ENCODE data around the gene TMEM130.

DNA sequence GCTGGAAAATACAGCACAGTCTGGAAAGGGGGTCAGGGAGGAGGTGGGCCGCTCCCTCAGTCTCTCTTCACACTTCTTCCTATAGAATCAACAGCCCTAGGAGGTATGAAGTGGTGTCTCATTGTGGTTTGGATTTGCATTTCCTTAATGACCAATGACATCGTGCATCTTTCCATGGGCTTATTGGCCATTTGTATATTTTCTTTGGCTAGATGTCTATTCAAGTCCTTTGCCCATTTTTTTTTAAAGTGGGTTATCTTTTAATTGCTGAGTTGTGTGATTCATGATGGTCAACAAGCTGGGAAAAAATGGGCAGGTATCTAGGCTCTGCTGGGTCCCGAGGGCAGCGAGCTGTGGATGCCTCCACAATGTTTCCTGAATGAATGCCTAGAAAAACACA, 29.1 kb downstream of the TMEM130 start:
- TF ChIP-seq POLR2AphosphoS5 (IDR thresholded peaks at IDR 0.05; ENCODE audit: low read depth, low read length) (no peak), FOXM1 (IDR thresholded peaks at IDR 0.05; ENCODE audit: low read depth) (no peak), CTCF (IDR thresholded peaks at IDR 0.05) (no peak), GABPA (IDR thresholded peaks at IDR 0.05; ENCODE audit: low read depth) (no peak), EP300 (IDR thresholded peaks at IDR 0.05; ENCODE audit: borderline replicate concordance in 1 of 2, low read depth in 1 of 2, low read length in 1 of 2) (no peak), EZH2phosphoT487 (IDR thresholded peaks at IDR 0.05; ENCODE audit: borderline replicate concordance, low read depth) (no peak), TCF12 (IDR thresholded peaks at IDR 0.05) (no peak), RXRA (IDR thresholded peaks at IDR 0.05; ENCODE audit: borderline replicate concordance, low read depth) (no peak), SMC3 (IDR thresholded peaks at IDR 0.05; ENCODE audit: low read depth, low read length) (no peak), RAD21 (IDR thresholded peaks at IDR 0.05; ENCODE audit: low read length) (no peak), CHD2 (IDR thresholded peaks at IDR 0.05; ENCODE audit: low read length, partially characterized antibody) (no peak), FOSL2 (IDR thresholded peaks at IDR 0.05; ENCODE audit: borderline replicate concordance, low read depth) (no peak)

Data from SK-N-SH (cell line).